K562 (cell line): ENCODE data around the gene IGF2R. TPM values are rescaled to one million over a fixed set of nuclear protein-coding genes. Genes with fewer than 3 reads are reported as not detected.

Experiments used
- CREB3L1 ChIP-seq: fragments of 450-650 bp; IDR thresholded peaks from 2 replicates; pipeline ENCODE4 v1.6.1; 2014; ENCODE audit warnings: low read depth, mild to moderate bottlenecking, moderate library complexity, borderline replicate concordance
- CTBP1 ChIP-seq: fragments of 450-650 bp; IDR thresholded peaks from 2 replicates; pipeline ENCODE4 v1.6.1; 2016; ENCODE audit warnings: borderline replicate concordance
- DPF2 ChIP-seq: fragments of 450-650 bp; IDR thresholded peaks from 2 replicates; pipeline ENCODE4 v1.6.1; 2016
- FOXK1 ChIP-seq: sonication (generic); formaldehyde crosslinking; IDR thresholded peaks from 2 replicates; pipeline ENCODE4 v1.8.0; 2022; ENCODE audit warnings: missing genetic modification reagents, mild to moderate bottlenecking, borderline replicate concordance
- HMG20A ChIP-seq: fragments of 450-650 bp; formaldehyde crosslinking; conservative IDR thresholded peaks from 2 replicates; pipeline ENCODE4 v1.4.0; 2020; ENCODE audit warnings: mild to moderate bottlenecking, mixed read lengths
- HOXB6 ChIP-seq: fragments of 250-450 bp; sonication (Bioruptor Pico); IDR thresholded peaks from 2 replicates; pipeline ENCODE4 v1.5.1; 2022; ENCODE audit warnings: mild to moderate bottlenecking, borderline replicate concordance
- JUNB ChIP-seq: fragments of 450-650 bp; formaldehyde crosslinking; conservative IDR thresholded peaks from 2 replicates; pipeline ENCODE4 v1.4.0; 2020; ENCODE audit warnings: mild to moderate bottlenecking
- MYC ChIP-seq, 2 experiments: fragments of 250-450 bp in 1 of 2; sonication (Bioruptor Pico) in 1 of 2; IDR thresholded peaks; 2 replicates each; pipeline versions ENCODE4 v1.5.1 to v1.6.1; 2012 to 2021; ENCODE audit warnings: low read depth in 2 of 2, borderline replicate concordance in 1 of 2, improper control_type of control experiment in 1 of 2, low read length in 1 of 2, mild to moderate bottlenecking in 1 of 2, moderate library complexity in 1 of 2
- NFE2 ChIP-seq: IDR thresholded peaks from 2 replicates; pipeline ENCODE4 v1.6.1; 2014; ENCODE audit warnings: antibody characterized with exemption, low read depth
- NR4A1 ChIP-seq, 2 experiments: fragments of 250-450 bp in 1 of 2; fragments of 450-650 bp in 1 of 2; sonication (Bioruptor Pico) in 1 of 2; IDR thresholded peaks; 2 replicates each; pipeline versions ENCODE4 v1.4.0 to v1.6.1; 2016 to 2020; ENCODE audit warnings: mild to moderate bottlenecking in 2 of 2, missing compliant biosample characterization in 1 of 2, missing genetic modification characterization in 1 of 2, moderate library complexity in 1 of 2
- OTX1 ChIP-seq: fragments of 450-650 bp; formaldehyde crosslinking; IDR thresholded peaks from 2 replicates; pipeline ENCODE4 v1.4.0; 2022; ENCODE audit warnings: mild to moderate bottlenecking
- POLR2B ChIP-seq: fragments of 450-650 bp; IDR thresholded peaks from 2 replicates; pipeline ENCODE4 v1.6.1; 2018; ENCODE audit warnings: low read depth; ENCODE audit not compliant: partially characterized antibody
- PREB ChIP-seq: sonication (generic); formaldehyde crosslinking; IDR thresholded peaks from 2 replicates; pipeline ENCODE4 v1.8.1; 2023; ENCODE audit warnings: mild to moderate bottlenecking, missing genetic modification reagents
- SIN3A ChIP-seq, 2 experiments: fragments of 150-350 bp in 1 of 2; IDR thresholded peaks; 2 replicates each; pipeline ENCODE4 v1.6.1; 2011 to 2016; ENCODE audit warnings: borderline replicate concordance in 2 of 2, low read depth in 2 of 2, low read length in 2 of 2, mild to moderate bottlenecking in 2 of 2, moderate library complexity in 2 of 2; ENCODE audit not compliant: control insufficient read depth in 1 of 2
- TBP ChIP-seq: optimal IDR thresholded peaks from 2 replicates; pipeline ENCODE3; 2011; ENCODE audit warnings: low read depth, low read length, improper control_type of control experiment
- THAP12 ChIP-seq: fragments of 250-450 bp; sonication (Bioruptor Pico); IDR thresholded peaks from 2 replicates; pipeline ENCODE4 v1.9.0; 2021; ENCODE audit warnings: mild to moderate bottlenecking, inconsistent platforms
- ZNF121 ChIP-seq: sonication (generic); formaldehyde crosslinking; conservative IDR thresholded peaks from 2 replicates; pipeline ENCODE4 v1.8.0; 2022; ENCODE audit warnings: missing genetic modification reagents
- ZNF217 ChIP-seq: sonication (generic); formaldehyde crosslinking; IDR thresholded peaks from 2 replicates; pipeline ENCODE4 v1.8.0; 2022; ENCODE audit warnings: mild to moderate bottlenecking, missing genetic modification reagents
- ZNF316 ChIP-seq: fragments of 450-650 bp; IDR thresholded peaks from 2 replicates; pipeline ENCODE4 v1.6.1; 2016
- ZNF384 ChIP-seq: IDR thresholded peaks from 2 replicates; pipeline ENCODE4 v1.6.1; 2012; ENCODE audit warnings: low read depth, low read length, improper control_type of control experiment
- ZNF449 ChIP-seq: fragments of 250-450 bp; sonication (Bioruptor Pico); IDR thresholded peaks from 2 replicates; pipeline ENCODE4 v1.8.0; 2022; ENCODE audit warnings: moderate library complexity, mild to moderate bottlenecking, inconsistent platforms
- ZSCAN29 ChIP-seq: fragments of 450-650 bp; IDR thresholded peaks from 2 replicates; pipeline ENCODE4 v1.6.1; 2017
- polyA plus RNA-seq, 8 experiments: library from polyadenylated mRNA; depleted of rRNA in 4 of 8; stranded (reverse) in 5 of 8; unstranded in 3 of 8; fragments of >200 nt; fragmentation: Nextera tagmentation in 2 of 8; fragmentation: Illumina TruSeq in 1 of 8; extraction: Ambion mirVana in 2 of 8; extraction: Trizol in 1 of 8; gene quantifications; 2 replicates each; pipeline versions ENCODE4 v1.2.1 to v1.2.3, GENCODE V29; 2011 to 2014; ENCODE audit warnings: inconsistent platforms in 1 of 8, missing spikeins in 1 of 8
- total RNA-seq, 7 experiments: library from RNA; depleted of rRNA in 6 of 7; stranded (reverse); fragments of >200 nt in 6 of 7; fragmentation: Illumina TruSeq in 2 of 7; extraction: Trizol in 2 of 7; gene quantifications; 2 replicates each; pipeline versions ENCODE4 v1.2.1 to v1.2.3, GENCODE V29; 2011 to 2021; ENCODE audit warnings: low replicate concordance in 1 of 7

Gene IGF2R
- total and polyA plus RNA-seq, 9 of the 15 experiments (the other 6 are each of a cell fraction or from before 2014, with no cell fraction given), result 3.5 to 92.3 (median 34.5) TPM

GRCh38 chr6:159973951-159974350 lies 5.1 kb downstream of the IGF2R start (continued):
- TF ChIP-seq NR4A1 (CRISPR knock-in tag; IDR thresholded peaks at IDR 0.05), result no peak
- TF ChIP-seq NR4A1 (tag; IDR thresholded peaks at IDR 0.05), result no peak
- TF ChIP-seq ZNF217 (CRISPR knock-in tag), result no peak
- no peak for TF ChIP-seq ZNF449 (CRISPR knock-in tag)
- TF ChIP-seq HMG20A (CRISPR knock-in tag), result 0 out of 2 replicates have a peak, but pooled peaks have one; percentile 43
- peak; percentile 24; the same call in 1 of the 2 replicates for TF ChIP-seq MYC (IDR thresholded peaks at IDR 0.05; ENCODE audit: low read depth, low read length)
- no peak for TF ChIP-seq MYC (CRISPR knock-in tag; IDR thresholded peaks at IDR 0.05; ENCODE audit: borderline replicate concordance, low read depth)
- TF ChIP-seq POLR2B, result no peak
- no peak for TF ChIP-seq ZSCAN29
- TF ChIP-seq HOXB6 (CRISPR knock-in tag), result no peak
- peak; percentile 65; the same call in 1 of the 2 replicates for TF ChIP-seq CREB3L1
- TF ChIP-seq DPF2, result peak; percentile 96
- no peak for TF ChIP-seq SIN3A (IDR thresholded peaks at IDR 0.05; ENCODE audit: borderline replicate concordance in 2 of 2, control insufficient read depth in 1 of 2, low read depth in 2 of 2, low read length in 2 of 2)
- TF ChIP-seq ZNF121 (CRISPR knock-in tag), result no peak
- TF ChIP-seq CTBP1, result peak; percentile 95
- peak; percentile 99 for TF ChIP-seq ZNF316
- TF ChIP-seq NFE2, result peak; percentile 99
- TF ChIP-seq JUNB (CRISPR knock-in tag), result no peak
- no peak for TF ChIP-seq PREB (CRISPR knock-in tag)
- TF ChIP-seq TBP, result no peak
- no peak for TF ChIP-seq FOXK1 (CRISPR knock-in tag)
- TF ChIP-seq OTX1 (CRISPR knock-in tag), result 0 out of 2 replicates have a peak, but pooled peaks have one; percentile 12
- TF ChIP-seq THAP12 (CRISPR knock-in tag), result no peak
- TF ChIP-seq ZNF384, result no peak
